ENCODE measurements around the gene E2F4.

E2F4 gene

DNA sequence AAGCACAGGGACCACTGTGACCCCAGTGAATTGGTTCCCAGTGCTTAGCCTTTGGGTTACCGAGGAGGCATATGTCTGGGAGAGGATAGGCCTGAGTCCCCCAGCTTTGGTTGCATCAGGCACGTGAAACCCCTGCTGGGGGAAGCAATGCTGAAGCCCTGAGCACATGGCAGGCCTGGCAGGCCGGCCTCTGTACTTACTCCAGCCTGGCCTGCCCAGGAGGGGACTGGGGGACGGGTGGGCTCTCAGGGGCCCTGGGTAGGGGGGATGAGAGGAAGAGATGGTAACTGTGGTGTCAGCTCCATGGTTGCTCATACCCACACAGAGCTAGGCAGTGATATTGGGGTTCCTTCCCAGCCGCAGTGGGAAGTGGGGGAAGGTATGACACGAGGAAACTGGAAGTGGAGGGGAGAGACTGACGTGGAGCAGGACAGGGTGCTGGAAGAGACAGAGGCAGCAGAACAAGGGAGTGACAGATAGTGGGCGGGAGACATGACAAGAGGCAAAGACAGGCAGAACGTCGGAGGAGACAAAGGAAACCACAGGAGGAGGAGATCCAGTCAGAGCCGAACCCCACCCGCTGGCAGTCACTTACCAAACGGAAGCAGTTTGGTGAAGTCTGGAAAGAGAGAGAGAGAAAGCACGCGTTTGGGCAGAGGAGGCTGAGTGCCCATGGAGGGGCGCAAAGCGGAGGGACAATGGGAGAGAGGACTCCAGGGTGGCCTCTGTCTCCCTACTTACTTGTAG lies 44.0 kb downstream of the E2F4 start:
- DNase-seq (ENCODE audit: low spot score), result peak; percentile 20

DNA sequence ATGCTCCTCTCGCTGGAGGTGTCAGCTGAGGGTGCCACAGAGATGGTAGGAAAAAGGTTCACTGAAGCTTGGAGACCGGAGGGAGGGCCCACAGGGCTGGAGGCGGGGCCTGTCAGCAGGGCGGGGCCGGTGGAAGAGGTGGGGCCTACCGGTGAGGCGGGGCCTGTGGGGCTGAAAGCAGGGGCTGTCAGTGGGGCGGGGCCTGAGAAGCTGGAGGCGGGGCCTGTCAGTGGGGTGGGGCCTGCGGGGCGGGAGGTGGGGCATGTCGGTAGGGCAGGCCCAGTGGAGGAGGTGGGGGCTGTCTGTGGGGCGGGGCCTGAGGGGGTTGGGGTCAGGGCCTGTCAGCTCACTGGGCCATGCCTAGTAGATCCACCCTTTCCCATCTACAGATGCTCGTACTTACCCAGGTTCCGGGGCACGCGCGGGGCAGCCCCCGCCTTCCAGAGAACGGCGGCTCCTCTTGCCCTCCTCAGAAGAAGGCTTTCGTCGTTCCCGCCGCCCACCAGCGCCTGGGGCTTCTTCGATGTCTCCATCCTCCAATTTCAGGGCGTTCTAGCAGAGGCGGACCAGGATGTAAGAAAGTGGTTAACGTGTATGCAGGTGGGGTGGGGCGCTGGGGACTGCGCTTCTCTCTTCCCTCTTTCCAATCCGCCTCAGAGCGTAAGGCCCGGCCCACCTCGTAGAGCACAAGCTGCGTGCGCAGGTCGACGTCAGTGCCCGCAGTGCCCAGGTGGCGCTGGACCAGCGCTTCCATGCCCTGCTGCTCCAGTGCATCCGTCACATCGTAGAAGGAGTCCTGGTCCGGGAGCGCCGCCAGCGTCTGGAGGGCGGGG lies 44.8 kb downstream of the E2F4 start:
- peak; percentile 81 for DNase-seq (ENCODE audit: low spot score)

DNA sequence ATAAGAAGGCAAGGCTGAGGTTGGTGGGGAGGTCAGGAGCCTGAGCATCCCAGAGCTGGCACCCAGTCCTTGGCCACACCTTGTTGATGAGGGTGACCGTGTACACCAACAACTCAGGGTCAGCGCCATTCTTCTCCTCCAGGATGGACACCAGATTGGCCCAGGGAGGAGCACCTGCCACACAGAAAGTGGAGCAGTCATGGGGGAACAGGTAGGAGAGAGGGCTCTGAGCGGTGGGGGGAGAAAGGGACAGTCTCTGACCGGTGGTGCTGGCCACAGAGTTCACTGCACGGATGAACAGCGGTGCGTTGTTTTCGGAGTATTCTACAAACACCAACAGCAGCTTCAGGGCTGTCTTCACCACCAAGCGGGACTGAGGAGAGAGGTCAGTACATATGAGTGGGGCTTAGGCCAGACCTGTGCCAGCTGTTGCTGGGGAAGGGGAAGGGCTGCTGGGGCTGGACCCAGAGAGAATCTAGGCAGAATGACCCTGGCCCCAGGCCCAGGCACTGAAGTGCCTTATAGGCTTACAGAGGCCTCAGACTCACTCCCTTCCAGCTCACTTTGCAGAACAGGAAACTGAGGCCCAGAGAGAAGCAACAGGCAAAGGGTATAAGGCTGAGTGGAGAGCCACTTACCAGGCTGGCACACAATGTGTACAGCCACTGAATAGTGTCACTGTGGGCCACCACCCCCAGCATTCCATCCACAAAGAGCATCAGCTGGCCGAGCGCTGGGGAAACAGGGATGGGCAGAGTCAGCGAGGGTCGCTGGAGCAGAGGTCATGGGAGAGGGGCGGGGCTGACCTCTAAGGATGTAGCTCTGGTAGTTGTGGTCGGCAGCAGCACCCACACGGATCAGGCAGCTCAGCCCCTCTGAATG lies 45.7 kb downstream of the E2F4 start:
- no peak for DNase-seq (ENCODE audit: low spot score)

DNA sequence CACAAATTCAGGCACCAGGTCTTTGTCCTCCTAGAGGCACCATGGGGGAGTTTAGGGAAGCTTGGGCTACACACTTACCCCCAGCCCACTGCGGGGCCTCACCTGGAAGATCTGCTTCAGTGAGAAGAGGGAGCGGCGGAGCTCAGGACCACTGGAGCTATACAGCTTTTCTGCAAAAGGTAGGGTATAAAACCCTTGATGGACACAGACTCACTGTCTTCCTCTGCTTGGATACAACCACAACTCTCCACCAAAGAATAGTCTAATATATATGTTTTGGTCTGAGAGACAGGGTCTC lies 46.3 kb downstream of the E2F4 start:
- DNase-seq (ENCODE audit: low spot score), result no peak

DNA sequence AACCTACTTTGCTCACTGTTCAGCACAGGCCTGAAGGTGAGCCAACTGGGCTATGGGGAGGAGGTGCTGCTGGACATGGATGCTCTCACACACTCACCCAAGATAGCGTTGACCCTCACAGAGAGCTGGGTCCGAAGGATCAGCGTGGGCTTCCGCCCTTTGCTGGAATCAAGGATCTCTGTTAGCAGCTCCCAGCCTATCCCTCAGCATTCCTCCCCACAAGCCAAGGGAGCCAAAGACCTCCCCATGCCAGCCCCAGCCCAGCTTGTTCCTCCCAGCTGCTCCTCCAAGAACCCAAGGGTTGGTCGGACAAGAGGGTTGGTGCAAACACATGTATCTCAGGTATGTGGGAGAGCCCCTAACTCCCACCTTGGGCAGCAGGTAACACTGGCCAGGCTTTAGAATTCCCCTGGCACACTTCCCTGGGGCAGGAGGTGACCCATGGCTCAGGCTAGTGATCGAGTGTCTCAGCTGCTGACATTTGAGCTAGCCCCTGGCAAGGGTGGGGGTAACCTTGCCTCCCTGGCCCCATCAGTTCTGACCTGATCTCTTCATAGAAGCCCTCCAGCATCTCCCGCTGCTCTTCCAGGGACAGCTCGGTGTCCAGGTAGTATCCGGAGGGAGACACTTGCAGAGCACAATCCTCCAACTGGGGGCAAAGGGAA lies 47.0 kb downstream of the E2F4 start:
- no peak for DNase-seq (ENCODE audit: low spot score)

DNA sequence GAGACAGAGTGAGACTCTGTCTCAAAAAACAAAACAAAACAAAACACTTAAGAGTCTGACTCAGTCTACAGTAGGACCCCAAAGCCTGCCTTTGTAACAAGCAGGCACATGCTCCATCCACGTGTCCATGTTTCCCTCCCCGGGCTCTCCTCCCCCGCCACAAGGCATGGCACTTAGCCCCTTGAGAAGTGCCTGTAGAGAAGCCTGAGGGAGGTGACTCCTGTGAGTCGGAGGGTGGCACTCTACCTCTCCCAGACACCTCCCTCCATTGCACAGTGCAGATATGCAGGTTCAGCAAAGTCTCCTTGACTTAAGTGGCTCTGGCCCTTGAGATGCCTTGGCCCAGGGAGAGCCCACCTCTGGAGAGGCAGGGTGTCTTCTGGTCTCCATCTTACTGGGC lies 48.6 kb downstream of the E2F4 start:
- DNase-seq (ENCODE audit: low spot score), result peak; percentile 40

DNA sequence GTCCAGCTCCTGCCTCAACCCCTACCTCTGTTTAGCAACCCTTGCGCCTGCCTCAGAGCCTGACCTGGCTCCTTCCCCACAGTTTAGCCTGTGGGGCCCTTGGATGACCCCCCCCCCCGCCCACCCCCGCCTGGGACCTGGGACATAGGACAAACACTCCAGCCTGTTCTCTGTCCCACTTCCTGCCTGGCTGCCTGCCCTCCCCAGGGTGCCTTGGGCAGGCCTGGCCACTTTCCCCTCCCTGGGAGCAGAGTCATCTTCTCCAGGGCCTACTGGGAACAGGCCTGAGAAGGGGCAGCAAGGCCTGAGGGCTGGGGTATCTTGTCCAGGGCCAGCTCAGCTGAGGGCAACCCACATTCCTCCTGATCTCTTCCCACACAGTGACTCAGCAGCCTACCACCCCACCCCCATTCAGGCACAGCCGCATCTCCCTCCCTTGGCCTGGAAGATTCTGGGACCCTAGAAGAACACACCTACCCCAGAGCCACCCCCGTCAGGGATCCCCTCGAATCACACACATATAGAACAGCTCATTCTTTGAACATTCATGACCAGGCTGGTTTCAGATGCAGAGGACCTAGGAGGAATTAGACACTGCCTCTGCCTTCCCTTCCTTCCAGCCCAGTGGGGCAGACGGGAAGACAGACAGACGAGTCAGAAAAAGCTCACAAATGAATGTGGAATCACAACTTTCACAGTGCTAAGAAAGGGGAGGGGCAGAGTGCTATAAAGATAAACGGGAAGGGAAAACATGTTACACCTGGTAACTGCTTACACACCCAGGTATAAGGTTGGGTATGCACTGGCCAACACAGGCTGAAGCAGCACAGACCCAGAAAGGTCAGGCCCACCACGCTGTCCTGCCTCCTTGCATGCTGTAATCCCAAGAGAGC lies 49.3 kb downstream of the E2F4 start:
- no peak for DNase-seq (ENCODE audit: low spot score)

DNA sequence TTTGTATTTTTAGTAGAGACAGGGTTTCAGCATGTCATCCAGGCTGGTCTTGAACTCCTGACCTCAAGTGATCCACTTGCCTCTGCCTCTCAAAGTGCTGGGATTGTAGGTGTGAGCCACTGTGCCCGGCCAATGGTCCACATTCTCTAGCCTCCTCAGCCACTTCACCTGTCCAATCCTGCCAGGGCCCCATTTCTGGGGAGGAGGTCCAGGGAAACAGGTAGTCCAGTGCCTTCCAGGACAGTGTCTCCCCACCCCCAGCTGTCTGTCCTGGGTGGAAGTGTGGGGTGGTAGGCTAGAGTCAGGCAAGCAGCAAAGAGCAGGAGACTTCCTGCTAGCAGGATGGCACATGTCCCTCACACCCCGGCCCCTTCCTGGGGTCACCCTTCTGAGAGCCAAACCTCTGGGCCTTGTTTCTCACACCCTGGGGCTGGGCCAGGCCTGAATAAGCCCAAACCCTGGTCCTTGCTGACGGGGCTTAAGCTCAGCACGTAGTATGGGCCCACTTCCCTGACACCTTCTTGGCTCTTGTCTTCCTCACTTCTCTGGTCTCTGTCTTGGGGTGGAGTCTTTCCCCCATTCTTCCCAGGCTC lies 50.3 kb downstream of the E2F4 start:
- DNase-seq (ENCODE audit: low spot score), result no peak

DNA sequence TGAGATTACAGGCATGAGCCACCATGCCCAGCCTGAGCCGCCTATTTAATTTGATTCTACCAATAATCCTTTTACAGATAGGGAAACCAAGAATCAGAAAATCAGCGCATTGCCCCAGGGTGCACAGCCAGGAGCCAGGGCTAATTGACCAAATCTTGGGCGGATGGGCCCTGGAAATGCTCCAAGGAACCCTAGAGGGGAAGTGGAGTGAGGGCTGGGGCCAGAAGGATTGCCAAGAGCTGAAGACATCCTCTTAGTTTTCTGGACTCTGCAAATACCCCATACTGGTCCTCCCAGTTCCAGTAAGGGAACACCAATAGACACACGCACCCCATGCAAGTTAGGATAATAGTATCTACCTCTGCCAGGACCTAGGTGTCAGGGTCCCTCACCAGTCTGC lies 51.5 kb downstream of the E2F4 start:
- no peak for DNase-seq (ENCODE audit: low spot score)

DNA sequence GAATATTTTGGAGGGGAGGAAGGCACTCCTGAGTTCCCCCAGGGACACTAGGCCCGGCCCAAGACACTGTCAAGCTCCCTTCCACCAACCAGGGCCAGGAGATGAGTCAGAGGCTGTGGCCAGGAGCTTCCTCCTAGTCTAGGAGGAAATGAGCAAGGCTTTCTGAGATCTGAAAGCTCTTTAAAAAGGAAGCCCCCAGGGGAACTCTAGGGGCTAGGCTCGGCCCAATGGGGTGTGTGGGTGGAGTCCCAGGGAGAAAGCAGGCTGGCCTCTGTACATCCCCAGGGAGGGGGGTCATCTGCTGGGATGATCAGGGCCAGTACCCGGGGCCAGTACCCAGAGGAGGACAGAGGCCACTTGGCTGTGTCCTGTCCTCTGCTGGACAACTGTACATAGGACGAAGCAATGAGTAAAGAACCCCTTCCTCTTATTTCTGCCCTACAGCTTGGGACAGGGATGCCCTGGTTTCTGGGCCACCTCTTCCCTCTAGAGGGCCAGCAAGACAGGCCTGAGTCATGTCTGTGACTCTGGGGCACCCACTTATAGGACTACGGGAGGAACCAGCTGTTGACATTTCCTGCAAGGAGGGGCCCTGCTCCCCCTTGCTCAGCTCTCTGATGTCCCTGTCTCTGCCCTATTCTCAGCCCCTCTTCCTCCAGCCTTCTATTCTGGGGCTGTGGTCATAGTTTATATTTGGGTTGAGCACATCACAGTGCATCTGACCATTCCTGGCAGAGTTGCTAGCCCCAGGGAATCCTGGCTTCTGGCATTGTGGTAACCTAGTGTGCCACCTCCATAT lies 52.6 kb downstream of the E2F4 start:
- peak; percentile 23 for DNase-seq (ENCODE audit: low spot score)

DNA sequence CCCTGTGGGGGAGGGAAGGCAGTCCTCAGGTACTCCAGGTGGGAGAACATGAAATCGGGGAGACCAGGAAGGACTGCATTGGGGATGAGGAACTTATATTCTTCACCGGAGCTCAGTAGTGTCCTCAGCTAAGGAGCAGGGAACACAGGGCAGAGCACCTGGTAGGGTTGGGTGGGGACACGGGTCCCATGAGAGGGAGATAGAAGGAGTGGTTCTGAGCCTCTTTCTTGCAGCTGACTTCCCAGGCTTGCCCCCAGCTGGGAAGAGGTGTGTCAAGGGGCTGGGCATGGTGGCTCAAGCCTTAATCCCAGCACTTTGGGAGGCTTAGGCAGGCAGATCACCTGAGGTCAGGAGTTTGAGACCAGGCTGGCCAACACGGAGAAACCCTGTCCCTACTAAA lies 53.2 kb downstream of the E2F4 start:
- DNase-seq (ENCODE audit: low spot score), result no peak

DNA sequence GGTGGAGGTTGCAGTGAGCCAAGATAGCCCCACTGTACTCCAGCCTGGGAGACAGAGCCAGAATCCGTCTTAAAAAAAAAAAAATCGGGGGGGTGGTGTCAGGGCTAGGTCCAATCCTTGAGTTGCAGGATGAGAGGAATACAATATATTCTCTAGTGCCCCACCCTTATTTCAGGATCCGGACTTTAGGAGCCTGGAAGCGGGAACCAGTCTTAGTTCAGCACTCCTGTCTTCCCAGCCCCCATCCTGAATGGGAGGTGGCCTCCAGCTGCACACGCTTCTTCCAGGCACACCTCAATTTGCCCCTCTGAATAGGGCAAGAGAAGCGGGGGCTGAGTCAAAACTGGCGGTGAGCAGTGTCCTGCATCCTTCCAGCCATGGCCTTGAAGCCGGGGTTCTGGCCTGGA lies 53.7 kb downstream of the E2F4 start:
- DNase-seq (ENCODE audit: low spot score), result no peak

DNA sequence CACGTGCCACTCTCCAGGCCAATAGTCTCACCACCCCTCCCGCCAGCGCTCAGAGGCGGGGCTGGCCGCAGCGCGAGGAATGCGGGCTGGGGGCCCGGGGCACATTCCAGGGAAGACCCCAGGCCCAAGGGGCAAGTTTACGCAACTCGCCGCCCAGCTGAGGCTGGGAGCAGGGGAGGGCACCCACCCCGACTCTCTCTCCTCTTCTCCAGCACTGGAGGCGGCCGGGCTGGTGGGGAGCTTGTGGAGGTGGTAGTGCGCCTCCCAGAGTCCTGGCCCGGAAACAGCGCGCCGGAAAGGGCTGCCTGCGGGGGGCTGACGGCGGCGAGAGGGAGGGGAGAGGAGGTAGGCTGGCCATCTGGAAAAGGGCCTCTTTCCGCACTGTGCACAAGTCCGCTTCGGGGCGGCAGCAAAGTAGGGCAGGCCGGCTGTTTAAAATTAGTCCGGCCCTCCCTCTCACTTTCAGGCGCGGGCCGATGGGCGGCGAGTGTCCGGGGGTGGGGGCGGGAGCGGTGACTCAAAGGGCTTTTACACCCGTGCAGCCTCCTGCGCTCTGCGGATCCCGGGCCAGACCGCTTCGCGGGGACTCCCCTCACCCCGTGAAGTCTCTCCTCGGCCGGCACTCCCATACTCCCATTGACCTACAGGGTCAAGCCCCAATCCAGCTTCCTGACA lies 54.3 kb downstream of the E2F4 start:
- DNase-seq (ENCODE audit: low spot score), result peak; percentile 27

DNA sequence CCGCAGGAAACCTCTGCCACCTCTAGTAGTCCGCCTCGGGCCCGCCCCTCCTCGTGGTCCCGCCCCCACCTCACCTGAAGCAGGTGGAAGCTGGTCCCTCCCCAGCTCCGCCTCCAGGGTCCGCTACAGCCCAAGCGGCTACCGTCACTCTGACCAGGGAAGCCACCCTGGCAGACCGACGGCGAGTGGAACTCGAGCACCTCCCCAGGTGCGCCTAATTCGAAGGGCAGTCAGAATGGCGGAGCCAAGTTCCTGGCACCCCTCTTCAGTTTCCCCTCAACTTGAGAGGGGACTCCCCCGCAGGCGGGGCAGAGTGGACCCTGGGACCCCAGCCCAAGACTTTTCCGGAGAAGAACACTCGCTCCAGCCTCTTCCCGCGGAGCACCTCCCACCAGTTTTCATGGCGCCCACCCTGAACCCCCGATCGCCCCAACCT lies 54.8 kb downstream of the E2F4 start:
- peak; percentile 34 for DNase-seq (ENCODE audit: low spot score)

DNA sequence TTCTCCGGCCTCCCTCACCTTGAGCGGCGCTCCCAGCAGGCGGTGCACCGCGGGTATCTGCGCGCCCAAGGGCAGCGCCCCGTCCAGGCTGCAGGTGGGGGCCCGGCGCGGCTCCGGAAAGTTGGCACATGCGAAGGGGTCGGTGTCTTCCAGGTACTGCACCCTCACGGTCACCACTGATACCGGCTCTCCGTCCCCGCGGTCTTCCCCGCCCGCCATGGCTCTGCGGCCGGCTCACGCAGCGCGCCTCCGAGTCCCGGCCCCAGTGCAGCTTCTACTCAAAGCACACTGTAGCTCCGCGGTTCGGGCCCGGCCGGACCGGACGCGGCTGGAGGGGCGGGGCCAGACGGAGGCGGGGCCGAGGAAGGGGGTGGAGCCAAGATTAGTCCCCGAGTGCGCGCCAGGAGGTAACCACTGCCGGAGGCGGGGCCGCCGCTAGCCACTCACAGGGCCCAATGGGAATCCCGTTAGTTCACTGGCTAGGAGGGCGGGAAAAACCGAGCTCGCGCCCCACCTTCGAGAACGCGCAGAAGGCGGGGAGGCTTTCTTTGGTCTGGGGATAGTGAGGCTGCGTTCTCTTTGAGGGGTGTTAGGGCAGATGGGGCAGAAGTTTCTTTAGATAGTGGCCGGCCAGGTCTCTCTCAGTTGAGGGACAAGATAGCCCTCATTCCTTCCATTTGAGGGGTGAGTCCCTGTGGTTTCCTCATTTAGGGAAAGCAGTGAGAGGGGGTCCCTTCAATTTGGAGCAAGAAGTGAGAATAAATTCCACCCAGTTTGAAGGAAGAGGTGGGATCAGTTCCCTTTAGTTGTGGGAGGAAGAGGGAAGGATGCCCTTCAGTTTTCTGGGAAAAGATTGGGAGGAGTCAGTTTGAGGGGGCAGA lies 55.5 kb downstream of the E2F4 start, which contains the start of gene FHOD1:
Gene FHOD1, minus strand, starts transcription at position 290 of the 881 bp plus-strand sequence. Its CDS starts 71 bp downstream, at position 219.
- peak; percentile 95 for DNase-seq (ENCODE audit: low spot score)

DNA sequence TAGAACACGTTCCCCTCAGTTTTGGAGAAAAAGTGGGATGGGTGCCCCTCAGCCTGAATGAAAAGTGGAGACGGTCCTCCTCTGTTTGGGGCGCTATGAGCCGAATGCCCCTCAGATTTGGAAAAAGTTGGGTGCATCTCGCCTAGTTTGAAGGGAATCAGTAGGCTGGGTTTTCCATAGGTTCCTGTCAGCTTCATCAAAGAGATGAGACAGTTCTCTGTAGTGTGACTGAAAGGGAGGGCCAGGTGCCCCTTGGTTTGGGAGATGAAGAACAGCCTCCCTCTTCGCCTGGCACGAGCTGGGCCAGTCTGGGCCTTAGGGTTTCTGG lies 56.1 kb downstream of the E2F4 start:
- no peak for DNase-seq (ENCODE audit: low spot score)

All from hematopoietic multipotent progenitor cell treated with erythropoietin and hydrocortisone succinate and interleukin-3 and kit ligand, for 15 days (in vitro differentiated cells).